Myocyte (in vitro differentiated cells): ENCODE measurements around the gene B4GALT2. TPM values are rescaled to one million over a fixed set of nuclear protein-coding genes. Genes with fewer than 3 reads are reported as not detected.

ENCODE experiments used
- DNase-seq: peaks from one replicate; pipeline ENCODE4 v3.0.0-alpha.2; 2012; ENCODE audit warnings: low read depth
- polyA plus RNA-seq: library from polyadenylated mRNA; unstranded; fragments of >200 nt; gene quantifications from one replicate; pipeline ENCODE4 v1.2.1, GENCODE V29; 2012; ENCODE audit warnings: missing spikeins
- total RNA-seq: library from RNA; depleted of rRNA; stranded (reverse); fragments of >200 nt; gene quantifications from 2 replicates; pipeline ENCODE4 v1.2.3, GENCODE V29; 2014

Gene B4GALT2, protein sequence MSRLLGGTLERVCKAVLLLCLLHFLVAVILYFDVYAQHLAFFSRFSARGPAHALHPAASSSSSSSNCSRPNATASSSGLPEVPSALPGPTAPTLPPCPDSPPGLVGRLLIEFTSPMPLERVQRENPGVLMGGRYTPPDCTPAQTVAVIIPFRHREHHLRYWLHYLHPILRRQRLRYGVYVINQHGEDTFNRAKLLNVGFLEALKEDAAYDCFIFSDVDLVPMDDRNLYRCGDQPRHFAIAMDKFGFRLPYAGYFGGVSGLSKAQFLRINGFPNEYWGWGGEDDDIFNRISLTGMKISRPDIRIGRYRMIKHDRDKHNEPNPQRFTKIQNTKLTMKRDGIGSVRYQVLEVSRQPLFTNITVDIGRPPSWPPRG
- 83.0 and 84.4 TPM in 2 replicates for total RNA-seq
- polyA plus RNA-seq: 120 TPM

GRCh38 chr1:43978551-43979260, at the start of gene B4GALT2:
B4GALT2 (plus strand) TSS chr1:43979210; CDS start chr1:43981161, 1,951 bp downstream.
- DNase-seq: peak; percentile 33

GRCh38 chr1:43930168-43930948, 48.7 kb upstream of the B4GALT2 start:
- no peak for DNase-seq

GRCh38 chr1:43930949-43931275, 48.1 kb upstream of the B4GALT2 start:
- DNase-seq: no peak

DNA sequence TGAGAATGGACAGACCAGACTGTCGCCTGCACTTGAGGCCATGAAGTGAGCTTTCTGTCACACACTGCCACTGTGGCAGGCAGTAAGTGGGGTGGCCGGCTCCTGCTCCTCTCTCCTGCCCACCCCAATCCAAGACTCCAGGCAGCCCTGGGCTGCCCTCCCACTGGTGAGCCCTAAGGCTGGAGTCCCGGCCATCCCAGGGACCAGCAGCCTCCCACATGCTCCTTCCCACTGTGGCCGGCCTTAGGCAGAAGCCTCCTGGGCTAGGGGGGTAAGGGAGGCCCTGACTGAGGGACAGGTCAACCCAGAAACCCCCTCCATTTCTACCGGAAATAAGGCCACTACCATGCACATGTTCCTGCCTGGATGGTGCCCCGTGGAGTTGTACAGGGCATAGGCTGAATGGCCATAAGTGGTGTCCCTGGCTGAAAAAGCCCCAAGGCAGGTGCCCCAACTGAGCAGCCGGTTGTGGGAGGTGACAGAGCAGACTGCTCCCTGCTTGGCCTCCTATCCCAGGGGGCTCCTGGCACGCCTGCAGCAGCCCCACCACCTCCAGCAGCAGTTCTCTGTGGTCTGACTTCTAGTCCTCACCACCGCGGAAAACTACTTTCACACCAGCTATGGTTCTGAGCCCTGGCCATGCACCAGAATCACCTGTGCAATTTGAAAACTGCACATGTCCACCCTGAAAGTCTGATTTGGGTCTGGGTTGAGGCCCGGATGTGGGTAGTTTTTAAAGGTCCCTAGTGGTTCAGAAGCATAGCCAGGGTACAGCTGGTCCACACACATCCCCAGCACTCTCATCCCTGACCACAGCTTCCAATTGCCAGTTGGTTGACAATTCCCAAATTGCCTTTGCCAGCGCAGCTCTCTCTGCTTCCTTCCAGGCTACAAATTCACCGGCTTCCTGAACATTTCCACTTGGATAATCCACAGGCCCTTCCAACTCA, 47.0 kb upstream of the B4GALT2 start:
- peak; percentile 81 for DNase-seq

DNA sequence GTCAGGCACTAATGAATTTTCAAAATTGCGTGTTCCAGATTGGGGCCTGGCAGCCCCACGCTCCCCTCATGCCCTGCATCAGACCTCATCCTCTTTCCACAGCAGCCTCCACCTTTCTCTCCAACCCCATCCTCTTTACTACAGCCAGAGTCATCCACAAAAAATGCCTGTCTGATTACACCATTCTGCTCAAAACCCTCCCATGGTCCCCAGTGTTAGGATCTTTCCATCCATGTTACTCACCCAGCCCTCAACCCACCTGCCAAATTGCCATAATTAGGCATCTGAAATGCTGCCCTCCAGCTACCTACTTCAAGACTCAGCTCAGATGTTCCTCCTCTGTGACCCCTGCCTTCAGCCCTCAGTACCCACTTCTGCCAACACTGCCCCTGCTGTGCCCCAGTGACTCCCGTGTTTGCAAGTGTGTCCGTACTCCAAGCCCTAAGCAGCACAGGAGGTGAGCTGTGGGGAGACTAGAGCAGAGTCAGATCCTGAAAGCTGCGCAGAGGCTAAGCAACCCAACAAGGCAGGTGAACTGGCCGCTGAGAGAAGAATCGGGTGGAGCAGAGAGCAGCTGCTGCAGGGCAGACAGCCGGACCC, 46.1 kb upstream of the B4GALT2 start:
- DNase-seq: no peak

DNA sequence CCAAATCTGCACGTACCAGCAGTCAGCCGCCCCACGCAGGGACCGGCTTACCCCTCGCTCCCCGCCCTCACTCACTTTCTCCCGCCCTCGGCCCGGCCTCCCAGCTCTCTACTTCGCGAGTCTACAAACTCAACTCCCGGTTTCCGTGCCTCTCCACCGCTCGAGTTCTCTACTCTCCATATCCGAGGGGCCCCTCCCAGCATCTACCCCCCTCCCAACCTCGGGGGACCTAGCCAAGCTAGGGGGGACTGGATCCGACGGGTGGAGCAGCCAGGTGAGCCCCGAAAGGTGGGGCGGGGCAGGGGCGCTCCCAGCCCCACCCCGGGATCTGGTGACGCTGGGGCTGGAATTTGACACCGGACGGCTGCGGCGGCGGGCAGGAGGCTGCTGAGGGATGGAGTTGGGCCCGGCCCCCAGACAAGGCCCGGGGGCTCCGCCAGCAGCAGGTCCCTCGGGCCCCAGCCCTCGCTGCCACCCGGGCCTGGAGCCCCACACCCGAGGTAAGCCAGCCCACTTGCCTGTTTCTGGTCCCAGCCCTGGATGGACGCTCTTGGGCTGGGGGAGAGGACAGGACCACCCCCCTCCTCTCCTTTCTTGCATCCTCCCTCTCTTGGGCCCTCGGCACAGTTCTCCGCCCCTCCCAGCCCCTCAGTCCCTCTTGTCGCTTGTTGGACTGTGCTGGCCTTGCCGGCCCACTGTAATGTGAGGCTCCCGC, 45.5 kb upstream of the B4GALT2 start, which contains the start of gene ARTN:
Gene ARTN (plus strand): TSS at position 416 of the 715 bp plus-strand sequence. CDS start 1,856 bp downstream, outside the sequence.
- DNase-seq: peak; percentile 43

DNA sequence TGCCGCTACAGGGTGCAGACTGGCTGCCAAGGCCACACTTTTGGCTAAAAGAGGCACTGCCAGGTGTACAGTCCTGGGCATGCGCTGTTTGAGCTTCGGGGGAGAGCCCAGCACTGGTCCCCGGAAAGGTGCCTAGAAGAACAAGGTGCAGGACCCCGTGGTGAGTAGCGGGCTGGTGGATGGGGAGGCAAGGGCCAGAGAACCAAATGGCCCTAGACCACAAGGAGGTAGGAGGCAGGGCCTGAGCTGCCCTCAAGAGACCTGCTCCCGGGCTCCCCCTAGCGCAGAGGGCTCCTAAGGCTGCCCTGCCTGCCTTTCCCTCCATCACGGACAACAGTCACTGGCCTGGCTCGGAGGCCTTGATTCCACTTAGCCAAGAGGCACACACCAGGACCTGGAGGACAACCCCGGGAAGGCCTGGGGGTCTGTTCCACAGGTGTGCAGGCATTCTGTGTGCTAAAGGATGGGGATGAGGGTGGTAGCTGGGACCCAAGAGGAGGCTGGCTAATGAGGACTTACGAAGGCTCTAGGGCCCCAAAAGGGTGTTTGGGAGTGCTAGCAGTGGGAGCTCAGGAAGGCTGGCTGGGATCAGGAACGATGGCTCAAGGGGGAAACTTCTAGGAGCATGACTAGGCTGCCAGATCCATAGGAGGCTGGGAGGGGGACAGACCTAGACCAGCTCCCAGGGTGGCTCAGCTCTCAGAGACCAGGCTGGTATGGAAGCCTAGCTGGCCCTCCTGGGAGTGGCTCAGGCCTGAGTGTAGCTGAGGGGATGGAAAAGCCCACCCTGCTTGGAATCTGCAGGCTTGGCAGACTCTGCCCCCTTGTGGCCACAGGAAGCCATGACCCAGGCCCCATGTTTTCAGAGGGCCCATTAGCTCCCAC, 44.7 kb upstream of the B4GALT2 start:
- DNase-seq: peak; percentile 67

- no peak for DNase-seq
Measured at GRCh38 chr1:43934986-43935324, 44.1 kb upstream of the B4GALT2 start.

DNA sequence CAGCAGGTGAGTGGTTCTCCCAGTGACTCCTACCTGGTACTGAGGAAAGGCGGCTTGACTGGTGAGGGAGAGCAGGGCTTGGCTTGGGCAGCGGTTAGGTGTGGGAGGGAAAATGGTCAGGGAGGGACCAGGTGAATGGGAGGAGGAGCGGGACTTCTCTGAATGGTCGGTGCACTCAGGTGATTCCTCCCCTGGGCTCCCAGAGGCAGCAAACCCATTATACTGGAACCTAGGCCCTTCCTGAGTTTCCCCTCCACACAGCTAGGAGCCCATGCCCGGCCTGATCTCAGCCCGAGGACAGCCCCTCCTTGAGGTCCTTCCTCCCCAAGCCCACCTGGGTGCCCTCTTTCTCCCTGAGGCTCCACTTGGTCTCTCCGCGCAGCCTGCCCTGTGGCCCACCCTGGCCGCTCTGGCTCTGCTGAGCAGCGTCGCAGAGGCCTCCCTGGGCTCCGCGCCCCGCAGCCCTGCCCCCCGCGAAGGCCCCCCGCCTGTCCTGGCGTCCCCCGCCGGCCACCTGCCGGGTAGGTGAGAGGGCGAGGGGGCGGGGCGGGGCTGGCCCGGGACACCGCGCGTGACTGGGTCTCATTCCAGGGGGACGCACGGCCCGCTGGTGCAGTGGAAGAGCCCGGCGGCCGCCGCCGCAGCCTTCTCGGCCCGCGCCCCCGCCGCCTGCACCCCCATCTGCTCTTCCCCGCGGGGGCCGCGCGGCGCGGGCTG, 43.1 kb upstream of the B4GALT2 start:
- no peak for DNase-seq

DNA sequence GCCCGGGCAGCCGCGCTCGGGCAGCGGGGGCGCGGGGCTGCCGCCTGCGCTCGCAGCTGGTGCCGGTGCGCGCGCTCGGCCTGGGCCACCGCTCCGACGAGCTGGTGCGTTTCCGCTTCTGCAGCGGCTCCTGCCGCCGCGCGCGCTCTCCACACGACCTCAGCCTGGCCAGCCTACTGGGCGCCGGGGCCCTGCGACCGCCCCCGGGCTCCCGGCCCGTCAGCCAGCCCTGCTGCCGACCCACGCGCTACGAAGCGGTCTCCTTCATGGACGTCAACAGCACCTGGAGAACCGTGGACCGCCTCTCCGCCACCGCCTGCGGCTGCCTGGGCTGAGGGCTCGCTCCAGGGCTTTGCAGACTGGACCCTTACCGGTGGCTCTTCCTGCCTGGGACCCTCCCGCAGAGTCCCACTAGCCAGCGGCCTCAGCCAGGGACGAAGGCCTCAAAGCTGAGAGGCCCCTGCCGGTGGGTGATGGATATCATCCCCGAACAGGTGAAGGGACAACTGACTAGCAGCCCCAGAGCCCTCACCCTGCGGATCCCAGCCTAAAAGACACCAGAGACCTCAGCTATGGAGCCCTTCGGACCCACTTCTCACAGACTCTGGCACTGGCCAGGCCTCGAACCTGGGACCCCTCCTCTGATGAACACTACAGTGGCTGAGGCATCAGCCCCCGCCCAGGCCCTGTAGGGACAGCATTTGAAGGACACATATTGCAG, 42.4 kb upstream of the B4GALT2 start:
- DNase-seq: peak; percentile 6

DNA sequence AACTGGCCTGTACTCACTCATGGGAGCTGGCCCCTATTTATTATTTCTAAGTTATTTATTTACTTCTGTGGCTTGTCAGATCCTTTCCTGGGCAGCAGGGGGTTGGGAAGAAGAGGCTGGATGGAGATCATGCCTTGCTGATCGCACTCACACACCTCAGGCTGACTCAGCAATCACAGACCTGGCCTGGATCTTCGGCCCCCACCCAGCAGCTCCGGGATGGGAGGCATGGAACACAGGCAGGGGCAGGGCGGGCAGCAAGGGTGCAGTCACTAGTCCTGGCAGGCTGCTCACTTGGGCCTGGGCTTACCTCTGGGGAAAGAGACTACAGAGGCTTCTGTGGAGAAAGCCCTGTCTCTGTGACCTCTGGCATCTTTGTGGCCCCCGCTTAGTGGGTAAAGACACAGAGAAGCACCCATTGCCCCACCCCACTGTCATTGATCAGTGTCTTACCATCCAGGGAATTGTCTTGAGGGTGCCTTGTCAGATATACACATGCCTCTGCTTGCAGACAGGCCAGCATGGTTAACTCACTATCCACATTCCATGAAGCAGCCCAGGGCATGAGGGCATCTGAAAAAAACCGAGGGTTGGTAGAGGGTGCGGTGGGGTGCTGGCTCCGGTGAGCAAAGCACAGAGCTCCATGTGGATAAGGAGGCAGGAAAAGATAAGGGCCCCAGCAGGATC, 41.7 kb upstream of the B4GALT2 start:
- no peak for DNase-seq

DNA sequence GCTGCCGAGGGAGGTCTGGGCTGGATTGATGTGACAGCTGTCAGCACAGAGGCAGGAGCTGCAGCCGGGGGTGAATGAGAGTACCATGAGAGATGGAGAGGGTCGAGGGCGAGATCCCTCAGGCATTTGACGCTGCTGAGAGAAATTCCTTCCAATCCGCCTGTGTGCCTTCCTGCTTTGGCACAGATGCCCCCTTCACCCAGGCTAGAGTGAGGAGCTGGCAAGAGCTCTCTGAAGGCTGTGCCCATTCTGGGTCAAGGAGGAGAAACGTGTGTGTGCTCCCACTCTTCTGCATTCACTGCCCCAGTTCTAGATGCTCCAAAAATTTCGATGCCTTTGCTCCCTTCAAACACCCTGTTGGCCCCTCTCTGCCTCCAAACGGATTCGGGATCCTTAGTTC, 40.6 kb upstream of the B4GALT2 start:
- no peak for DNase-seq

- DNase-seq: no peak
Measured at GRCh38 chr1:43938892-43939587, 40.0 kb upstream of the B4GALT2 start.

GRCh38 chr1:43942411-43942810, 36.6 kb upstream of the B4GALT2 start:
- no peak for DNase-seq

DNA sequence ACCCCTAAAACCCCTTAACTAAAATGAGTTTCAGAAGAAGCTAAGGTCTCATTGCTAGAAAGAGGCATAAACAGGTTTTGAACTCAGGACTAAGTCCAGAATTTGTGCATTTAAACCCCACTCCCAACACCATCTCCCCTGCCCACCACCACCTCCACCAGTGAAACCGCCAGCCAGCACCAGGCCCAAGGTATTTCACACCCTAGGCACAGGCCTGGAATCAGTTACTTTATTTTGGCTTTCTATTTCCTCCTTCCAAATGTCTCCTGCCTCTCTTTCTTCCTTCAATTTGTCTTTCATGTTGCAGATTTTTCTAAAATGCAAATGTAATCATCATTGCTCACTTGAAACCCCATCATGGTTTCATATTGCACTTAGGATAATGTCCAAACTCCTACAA, 34.1 kb upstream of the B4GALT2 start:
- no peak for DNase-seq

GRCh38 chr1:43945674-43946235, 33.3 kb upstream of the B4GALT2 start:
- DNase-seq: peak; percentile 33
